ENCODE measurements around the gene TEF.

TEF gene

GRCh38 chr22:41381329-41382097 is at the start of gene TEF:
TSS of gene TEF (plus strand) at chr22:41381942. CDS start at chr22:41382045, 103 bp downstream.
- DNase-seq (ENCODE audit: low read depth) = peak; percentile 96

DNA sequence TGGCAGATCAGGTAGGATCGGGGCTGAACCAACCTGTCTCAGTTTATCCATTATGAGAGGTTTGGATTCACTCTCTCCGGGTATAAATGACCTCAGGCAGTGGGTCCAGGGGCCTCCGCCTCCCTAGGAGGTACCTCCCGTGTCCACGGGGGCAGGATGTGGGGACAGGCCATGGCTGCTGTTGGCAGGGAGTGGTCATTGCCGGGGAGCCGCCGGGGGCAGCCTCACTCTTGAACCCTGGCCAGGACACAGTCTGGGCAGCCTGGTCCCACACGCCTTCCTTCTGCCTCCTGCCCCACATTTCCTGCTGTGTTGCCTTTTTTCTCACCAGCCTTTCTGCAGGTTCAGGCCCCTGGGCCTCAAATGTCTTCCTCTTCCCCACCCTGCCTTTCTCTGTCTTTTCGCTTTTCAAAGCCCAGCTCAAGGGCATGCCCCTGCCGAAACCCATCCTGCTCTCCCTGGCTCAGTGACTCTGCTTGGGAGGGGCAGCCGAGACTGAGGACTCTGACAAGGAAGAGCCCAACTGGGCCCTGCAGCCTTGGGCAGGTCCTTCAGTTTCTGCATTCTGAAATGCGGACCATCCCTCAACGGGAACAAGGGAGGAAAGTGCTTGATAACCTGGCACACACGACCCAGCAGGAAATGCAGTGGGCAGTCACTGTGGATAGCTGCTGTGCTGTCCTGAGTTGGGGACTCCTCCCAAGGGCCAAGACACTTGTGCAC is 49.4 kb upstream of the TEF start:
- DNase-seq (ENCODE audit: low read depth) = no peak

DNA sequence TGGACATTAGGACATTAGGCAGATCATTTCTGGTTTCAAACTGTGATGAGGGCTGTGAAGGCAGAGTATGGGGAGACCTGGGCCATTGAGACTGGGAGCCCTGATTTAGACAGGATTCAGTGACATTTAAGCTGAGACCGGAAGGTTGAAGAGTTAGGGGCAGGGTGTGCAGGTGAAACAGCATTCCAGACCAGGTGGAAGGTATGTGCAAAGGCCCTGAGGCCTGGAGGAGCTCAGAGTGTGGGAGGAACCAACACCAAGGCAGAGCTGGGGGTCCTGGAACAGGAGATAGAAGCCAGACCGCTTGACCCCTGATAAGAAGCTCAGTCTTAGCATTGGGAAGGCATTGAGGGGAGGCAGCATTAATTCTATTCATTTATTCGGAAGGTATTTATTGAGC is 47.9 kb upstream of the TEF start:
- DNase-seq (ENCODE audit: low read depth) = no peak

GRCh38 chr22:41334215-41334614 is 47.5 kb upstream of the TEF start:
- no peak for DNase-seq (ENCODE audit: low read depth)

- no peak for DNase-seq (ENCODE audit: low read depth)
Measured at GRCh38 chr22:41334951-41335635, 46.6 kb upstream of the TEF start.

DNA sequence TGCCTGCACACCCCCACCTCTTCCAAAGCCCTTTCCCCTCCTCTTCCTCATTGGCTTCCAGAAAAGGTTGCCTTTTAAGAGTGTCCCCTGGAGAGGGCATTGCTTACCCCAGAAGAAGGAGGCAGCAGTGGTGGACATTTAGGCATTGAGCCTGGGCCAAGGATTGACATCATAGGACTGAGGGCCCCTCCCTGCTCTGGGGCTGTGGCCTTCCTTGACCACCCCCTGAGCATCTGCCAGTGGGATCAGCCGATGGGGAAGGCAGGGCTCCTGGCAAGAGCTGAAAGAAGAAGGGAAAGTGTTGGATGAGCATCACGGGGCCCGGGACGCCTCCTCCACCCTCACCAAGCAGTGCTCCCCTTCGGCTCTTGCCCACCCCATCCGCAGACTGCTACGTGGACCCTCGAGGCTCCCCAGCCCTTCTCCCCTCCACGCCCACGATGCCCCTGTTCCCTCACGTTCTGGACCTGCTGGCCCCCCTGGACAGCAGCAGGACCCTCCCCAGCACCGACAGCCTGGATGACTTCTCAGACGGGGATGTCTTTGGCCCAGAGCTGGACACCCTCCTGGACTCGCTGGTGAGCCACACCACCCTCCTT is 43.0 kb upstream of the TEF start:
- no peak for DNase-seq (ENCODE audit: low read depth)

- DNase-seq (ENCODE audit: low read depth) = no peak
Measured at GRCh38 chr22:41339823-41340222, 41.9 kb upstream of the TEF start.

- no peak for DNase-seq (ENCODE audit: low read depth)
Measured at GRCh38 chr22:41340357-41340756, 41.4 kb upstream of the TEF start.

GRCh38 chr22:41341012-41341411 is 40.7 kb upstream of the TEF start:
- no peak for DNase-seq (ENCODE audit: low read depth)

- no peak for DNase-seq (ENCODE audit: low read depth)
Measured at GRCh38 chr22:41341990-41342389, 39.8 kb upstream of the TEF start.

GRCh38 chr22:41343300-41343699 is 38.4 kb upstream of the TEF start:
- no peak for DNase-seq (ENCODE audit: low read depth)

DNA sequence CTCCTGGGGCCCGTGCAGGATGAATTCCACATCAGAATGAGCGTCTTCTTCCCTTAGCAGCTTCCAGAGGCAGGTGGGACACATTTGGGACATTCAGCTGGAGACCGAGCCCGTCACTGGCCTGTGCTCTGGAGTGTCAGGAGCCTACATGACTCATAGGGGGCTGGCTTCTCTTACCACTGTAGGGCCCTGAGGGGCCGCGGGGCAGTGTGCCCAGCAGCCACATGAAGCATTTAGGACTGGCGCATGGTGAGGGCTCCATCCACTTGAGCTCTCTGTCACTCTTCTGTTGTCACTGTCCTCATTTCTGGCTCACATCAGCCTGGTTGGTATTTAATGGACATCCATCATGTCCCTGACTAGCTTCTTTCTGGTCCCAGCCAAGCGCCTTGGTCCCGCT is 38.0 kb upstream of the TEF start:
- no peak for DNase-seq (ENCODE audit: low read depth)

GRCh38 chr22:41344189-41344788 is 37.5 kb upstream of the TEF start:
- no peak for DNase-seq (ENCODE audit: low read depth)

GRCh38 chr22:41345807-41346335 is 35.9 kb upstream of the TEF start:
- no peak for DNase-seq (ENCODE audit: low read depth)

DNA sequence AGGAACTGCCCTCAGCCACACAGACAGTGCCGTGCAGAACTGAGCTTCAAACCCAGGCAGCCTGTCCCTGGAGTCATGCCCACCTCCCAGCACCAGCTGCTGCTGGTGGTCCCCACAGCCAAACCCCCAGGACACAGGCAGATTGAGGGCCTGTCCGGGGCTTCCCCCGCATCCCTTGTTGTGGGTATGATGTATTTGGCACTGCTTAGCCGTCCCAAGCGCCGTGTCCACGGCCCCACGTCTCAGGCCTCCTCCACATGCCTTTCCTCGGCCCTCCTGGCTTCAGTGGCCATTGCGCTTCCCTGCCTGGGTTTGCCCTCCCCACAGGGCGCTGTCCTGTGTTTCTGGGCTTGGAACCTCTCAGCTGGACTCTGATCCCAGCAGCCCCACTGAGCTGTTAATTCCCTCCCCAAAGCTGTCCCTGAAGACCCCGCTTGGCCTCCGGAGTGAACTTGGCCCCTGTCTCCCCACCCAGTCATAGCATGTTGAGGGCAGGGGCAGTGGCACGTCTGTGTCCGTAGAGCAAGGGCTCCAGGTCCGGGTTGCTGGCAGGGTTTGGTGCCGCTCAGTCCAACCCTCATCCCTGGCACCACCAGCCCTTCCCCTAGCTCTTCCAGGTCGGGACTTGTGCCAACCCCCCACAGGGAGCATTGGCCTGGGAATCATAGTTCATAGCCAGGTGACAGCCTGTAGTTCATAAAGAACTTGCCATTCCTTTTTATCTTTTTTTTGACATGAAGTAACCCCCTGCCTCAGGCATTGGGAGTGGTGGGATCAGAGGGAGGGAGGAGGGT is 34.5 kb upstream of the TEF start:
- no peak for DNase-seq (ENCODE audit: low read depth)

DNA sequence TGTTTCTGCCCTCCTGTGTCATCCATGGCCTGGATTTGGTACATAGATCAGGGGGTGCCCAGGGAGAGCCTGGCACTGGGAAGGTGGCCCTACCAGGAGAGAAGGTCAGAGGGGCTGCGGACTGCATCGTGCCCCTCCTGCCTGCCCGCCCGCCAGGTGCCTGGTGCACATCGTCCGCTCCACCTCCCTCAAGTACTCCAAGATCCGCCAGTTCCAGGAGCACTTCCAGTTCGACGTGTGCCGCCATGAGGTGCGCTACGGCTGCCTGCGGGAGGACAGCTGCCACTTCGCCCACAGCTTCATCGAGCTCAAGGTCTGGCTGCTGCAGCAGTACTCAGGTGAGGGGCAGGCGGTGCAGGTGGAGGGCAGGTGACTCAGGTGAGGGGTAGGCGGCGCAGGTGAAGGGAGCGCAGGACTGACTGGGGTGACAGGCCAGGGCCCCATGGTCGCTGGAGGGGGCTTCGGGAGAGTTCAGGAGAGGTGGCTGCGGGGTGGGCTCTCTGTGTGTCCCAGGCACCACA is 32.7 kb upstream of the TEF start:
- no peak for DNase-seq (ENCODE audit: low read depth)

DNA sequence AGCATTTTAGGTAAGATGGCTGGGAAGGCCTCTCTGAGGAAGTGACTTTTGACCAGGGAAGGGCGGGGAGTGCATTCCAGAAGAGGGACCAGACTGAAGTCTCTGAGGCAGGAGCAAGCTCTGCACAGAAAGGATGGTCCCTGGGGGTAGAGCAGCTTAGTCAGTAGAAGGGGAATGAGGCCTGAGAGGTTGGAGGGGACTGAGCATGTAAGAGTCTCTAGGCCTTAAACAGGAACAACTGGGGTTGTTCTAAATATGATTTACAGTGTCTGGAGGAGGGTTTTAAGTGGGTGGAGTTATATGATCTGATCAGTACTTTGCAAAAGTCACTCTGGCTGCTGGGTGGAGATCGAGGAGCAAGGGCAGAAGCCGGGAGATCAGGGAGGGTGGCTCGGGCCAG is 31.7 kb upstream of the TEF start:
- no peak for DNase-seq (ENCODE audit: low read depth)

DNA sequence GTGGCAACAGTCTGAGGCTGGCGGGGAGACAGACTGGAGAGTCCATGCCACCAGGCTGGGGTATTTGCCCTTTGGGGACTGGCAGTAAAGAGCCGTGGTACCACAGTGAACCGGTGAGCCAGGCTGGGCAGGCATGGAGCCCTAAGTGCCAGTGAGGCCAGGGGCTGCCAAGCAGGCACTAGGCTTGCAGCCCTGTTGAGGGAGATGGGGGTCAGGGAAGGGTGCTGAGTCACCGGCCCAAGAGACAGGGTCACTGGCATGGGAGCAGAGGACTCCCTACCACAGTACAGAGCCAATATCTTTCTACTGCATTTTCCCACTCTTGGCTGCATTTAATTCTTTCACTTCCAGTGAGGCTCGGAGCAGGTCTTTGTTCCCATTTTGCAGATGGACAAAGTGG is 30.7 kb upstream of the TEF start:
- no peak for DNase-seq (ENCODE audit: low read depth)

GRCh38 chr22:41352058-41352457 is 29.7 kb upstream of the TEF start:
- no peak for DNase-seq (ENCODE audit: low read depth)

GRCh38 chr22:41353862-41354575 is 27.7 kb upstream of the TEF start:
- DNase-seq (ENCODE audit: low read depth) = no peak

All from CMK (cell line).